Neutrophil (primary cell): ENCODE data around the gene INTS1.

Experiments used
- H3K27ac ChIP-seq: fragments of 200-600 bp; sonication (generic); 2 replicates; pipeline ENCODE4 v1.5.1; 2016; ENCODE audit warnings: mild to moderate bottlenecking, moderate library complexity
- H3K27me3 ChIP-seq: fragments of 200-600 bp; sonication (generic); 2 replicates; pipeline ENCODE4 v1.6.0; 2016; ENCODE audit warnings: mild to moderate bottlenecking
- H3K36me3 ChIP-seq: fragments of 200-600 bp; sonication (generic); 2 replicates; pipeline ENCODE4 v1.5.1; 2017
- H3K4me1 ChIP-seq, 2 experiments: fragments of 200-600 bp in 1 of 2; sonication (generic) in 1 of 2; 1 replicate in 1 of 2; 2 replicates in 1 of 2; pipeline versions ENCODE4 v1.5.1 to v1.6.1; 2013 to 2016; ENCODE audit warnings: low read depth in 1 of 2, low read length in 1 of 2, mild to moderate bottlenecking in 1 of 2, moderate library complexity in 1 of 2; ENCODE audit not compliant: control insufficient read depth in 1 of 2, insufficient read depth in 1 of 2
- H3K4me3 ChIP-seq, 2 experiments: fragments of 200-600 bp in 1 of 2; sonication (generic) in 1 of 2; 1 replicate in 1 of 2; 2 replicates in 1 of 2; pipeline ENCODE4 v1.5.1; 2013 to 2016; ENCODE audit warnings: low read depth in 1 of 2, low read length in 1 of 2, mild to moderate bottlenecking in 1 of 2, moderate library complexity in 1 of 2
- H3K9me3 ChIP-seq: fragments of 200-600 bp; sonication (generic); 2 replicates; pipeline ENCODE4 v1.5.1; 2016
- TF ChIP-seq, protein P1 (sequence below): fragments of 200-600 bp; sonication (generic); IDR thresholded peaks from 2 replicates; pipeline ENCODE4 v1.5.1; 2016; ENCODE audit warnings: antibody characterized with exemption

INTS1 gene

DNA sequence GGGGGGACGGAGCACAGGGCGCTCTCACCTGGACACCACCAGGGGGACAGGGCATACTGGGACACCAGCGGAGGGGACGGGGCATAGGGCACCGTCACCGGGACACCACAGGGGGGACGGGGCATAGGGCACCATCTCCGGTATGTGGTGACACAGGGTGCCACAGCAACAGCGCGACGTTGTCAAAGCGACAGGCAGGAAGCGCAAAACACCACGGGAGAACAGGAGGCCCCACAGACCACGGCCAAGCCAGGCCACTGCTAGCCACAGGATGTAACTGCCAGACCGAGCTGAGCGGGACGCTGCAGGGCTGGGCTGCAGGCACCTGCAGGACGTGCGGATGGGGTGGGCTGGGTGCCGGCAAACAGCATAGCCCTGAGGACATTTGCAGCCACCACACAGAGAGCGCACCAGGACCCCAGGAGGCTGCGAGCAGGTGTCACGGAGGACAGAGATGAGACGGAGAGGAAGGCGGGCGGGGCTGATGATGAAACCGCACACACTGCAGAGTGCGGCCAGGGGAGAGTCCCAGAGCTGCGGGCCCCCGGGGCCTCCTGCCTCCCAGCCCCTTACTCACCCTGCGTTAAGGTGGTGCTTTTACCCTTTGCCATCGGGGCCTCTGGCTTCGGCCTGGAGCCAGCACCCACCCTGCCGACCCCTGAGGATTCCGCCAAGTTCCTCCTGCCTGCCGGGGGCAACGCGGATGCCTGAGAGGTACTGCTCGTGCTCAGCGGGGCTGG, 62.4 kb downstream of the INTS1 start:
- H3K36me3 ChIP-seq, result peaks cover 48% of the 10 kb centered on the region

DNA sequence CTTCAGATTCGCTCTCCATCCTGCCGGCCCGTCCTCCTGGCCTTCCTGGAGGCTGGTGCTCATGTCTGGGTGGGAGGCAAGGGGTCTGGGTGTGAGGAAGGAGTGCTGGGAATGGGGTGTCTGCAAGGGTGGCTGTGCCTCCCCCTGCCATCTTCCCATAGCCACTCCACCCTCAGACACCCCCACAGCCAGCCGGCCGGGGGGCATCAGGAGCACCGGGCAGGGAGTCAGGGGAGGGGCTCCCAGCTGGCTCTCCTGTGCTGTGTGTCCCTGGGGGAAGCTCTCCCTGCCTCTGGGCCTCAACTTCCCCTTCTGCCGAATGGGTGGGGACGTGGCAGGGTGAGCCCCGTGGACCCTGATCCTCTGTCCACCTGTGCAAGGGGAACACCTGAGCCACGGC, 63.6 kb downstream of the INTS1 start:
- Histone ChIP-seq H3K27ac (no peak overlapping the region), H3K9me3 (no peaks in the 10 kb centered on the region), H3K4me1 (no peaks in the 10 kb centered on the region), H3K4me3 (no peak overlapping the region), H3K27me3 (no peaks in the 10 kb centered on the region), H3K36me3 (peaks cover 51% of the 10 kb centered on the region)
- TF ChIP-seq, protein P1, sequence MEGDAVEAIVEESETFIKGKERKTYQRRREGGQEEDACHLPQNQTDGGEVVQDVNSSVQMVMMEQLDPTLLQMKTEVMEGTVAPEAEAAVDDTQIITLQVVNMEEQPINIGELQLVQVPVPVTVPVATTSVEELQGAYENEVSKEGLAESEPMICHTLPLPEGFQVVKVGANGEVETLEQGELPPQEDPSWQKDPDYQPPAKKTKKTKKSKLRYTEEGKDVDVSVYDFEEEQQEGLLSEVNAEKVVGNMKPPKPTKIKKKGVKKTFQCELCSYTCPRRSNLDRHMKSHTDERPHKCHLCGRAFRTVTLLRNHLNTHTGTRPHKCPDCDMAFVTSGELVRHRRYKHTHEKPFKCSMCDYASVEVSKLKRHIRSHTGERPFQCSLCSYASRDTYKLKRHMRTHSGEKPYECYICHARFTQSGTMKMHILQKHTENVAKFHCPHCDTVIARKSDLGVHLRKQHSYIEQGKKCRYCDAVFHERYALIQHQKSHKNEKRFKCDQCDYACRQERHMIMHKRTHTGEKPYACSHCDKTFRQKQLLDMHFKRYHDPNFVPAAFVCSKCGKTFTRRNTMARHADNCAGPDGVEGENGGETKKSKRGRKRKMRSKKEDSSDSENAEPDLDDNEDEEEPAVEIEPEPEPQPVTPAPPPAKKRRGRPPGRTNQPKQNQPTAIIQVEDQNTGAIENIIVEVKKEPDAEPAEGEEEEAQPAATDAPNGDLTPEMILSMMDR, result no peak

More for the DNA sequence above, 62.4 kb downstream of the INTS1 start:
- Histone ChIP-seq H3K9me3 (no peaks in the 10 kb centered on the region), H3K4me1 (no peaks in the 10 kb centered on the region), H3K27me3 (no peaks in the 10 kb centered on the region), H3K27ac (no peak overlapping the region), H3K4me3 (no peak overlapping the region)
- TF ChIP-seq, protein P1, result no peak

DNA sequence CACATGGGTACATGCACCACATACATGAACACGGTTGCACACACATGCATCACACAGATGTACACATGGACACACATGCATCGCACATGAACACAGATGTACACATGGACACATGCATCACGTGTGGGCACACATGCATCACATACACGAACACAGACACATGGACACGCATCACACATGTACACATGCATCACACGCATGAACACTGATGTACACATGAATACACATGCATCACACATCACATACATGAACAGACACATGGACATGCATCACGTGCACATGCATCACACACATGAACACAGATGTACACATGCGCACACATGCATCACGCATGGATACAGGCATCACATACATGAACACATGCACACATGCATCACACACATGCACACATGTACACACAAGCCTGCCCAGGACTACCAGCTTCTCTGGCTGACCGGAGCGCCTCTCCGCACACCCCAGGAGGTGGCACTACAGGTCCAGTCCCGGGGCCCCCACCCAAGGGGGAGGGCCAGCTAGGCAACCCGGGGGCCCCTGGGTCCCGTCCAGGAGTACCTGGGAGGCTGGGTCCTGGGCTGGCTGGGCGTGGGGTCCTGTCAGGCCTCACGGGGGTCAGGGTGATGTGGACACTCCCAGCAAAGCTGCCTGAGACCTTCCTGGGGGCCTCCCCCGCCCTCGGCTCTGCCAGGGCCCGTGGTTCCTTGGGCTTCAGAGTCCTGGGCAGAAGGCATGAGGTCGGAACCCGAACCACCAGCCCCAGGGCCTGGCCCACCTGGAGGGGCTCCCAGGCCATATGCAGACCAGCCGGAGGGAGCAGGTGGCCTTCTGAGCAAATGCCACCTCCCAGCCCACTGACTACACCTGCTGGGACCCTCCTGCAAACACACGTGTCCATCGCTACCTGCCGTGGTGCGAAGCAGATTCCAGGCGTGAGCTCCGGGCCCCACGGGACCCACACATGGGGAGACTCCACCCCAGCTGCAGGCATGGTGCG, 64.5 kb downstream of the INTS1 start:
- no peaks in the 10 kb centered on the region for H3K4me1 ChIP-seq
- TF ChIP-seq, protein P1, result no peak
- H3K27ac ChIP-seq, result no peak overlapping the region
- no peaks in the 10 kb centered on the region for H3K9me3 ChIP-seq
- H3K4me3 ChIP-seq, result no peak overlapping the region
- peaks cover 52% of the 10 kb centered on the region for H3K36me3 ChIP-seq
- no peaks in the 10 kb centered on the region for H3K27me3 ChIP-seq

DNA sequence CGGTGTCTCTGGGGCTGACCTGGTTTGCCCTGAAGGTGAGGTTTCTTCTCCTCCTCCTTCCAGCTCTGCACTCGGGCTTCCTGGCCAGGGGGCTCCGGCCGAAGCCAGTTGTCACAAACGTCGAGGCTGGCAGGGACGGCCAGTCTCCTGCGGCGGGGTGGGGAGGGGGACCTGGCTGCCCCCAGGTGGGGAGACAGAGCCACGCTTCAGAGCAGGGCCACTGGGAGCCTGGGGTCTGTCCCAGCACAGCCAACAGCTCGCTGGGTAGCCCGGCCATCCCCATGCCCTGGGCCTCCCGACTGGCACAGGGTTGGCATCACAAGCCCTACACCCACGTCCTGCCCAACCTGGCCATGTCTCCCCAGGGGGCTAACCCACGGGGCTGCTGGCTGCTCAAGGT, 65.4 kb downstream of the INTS1 start:
- Histone ChIP-seq H3K27me3 (no peaks in the 10 kb centered on the region), H3K9me3 (no peaks in the 10 kb centered on the region), H3K4me3 (no peak overlapping the region), H3K36me3 (peaks cover 48% of the 10 kb centered on the region), H3K27ac (no peak overlapping the region), H3K4me1 (no peaks in the 10 kb centered on the region)
- TF ChIP-seq, protein P1, result no peak

DNA sequence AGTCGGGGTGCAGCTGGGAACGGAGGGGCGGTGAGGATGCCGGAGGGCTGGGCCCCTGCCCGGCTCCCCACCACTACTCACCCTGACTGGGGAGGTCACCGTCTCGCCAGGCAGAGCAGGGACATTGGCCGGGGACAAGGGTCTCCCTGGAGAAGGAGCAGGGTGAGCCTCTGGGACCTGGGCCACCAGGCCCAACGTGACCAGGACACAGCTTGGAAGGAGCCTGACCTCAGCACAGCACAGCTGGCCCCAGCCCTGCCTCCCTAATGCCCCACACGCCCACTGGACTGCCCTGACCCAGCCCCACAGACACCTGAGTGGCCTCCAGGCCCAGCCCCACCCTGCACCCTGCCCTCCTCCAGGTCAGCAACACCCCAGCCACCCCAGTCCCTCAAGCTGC, 66.0 kb downstream of the INTS1 start:
- H3K9me3 ChIP-seq, result no peaks in the 10 kb centered on the region
- TF ChIP-seq, protein P1, result no peak
- peaks cover 48% of the 10 kb centered on the region for H3K36me3 ChIP-seq
- H3K4me1 ChIP-seq, result no peaks in the 10 kb centered on the region
- H3K4me3 ChIP-seq, result no peak overlapping the region
- H3K27me3 ChIP-seq, result no peaks in the 10 kb centered on the region
- no peak overlapping the region for H3K27ac ChIP-seq
